GM19193 (cell line): ENCODE results near the gene GUCY1A1.

ENCODE experiments used
- POLR2A ChIP-seq: IDR thresholded peaks from 4 replicates; pipeline ENCODE4 v1.6.1; 2011; ENCODE audit not compliant: insufficient read depth, insufficient read length; ENCODE audit errors: extremely low read depth

Gene GUCY1A1

DNA sequence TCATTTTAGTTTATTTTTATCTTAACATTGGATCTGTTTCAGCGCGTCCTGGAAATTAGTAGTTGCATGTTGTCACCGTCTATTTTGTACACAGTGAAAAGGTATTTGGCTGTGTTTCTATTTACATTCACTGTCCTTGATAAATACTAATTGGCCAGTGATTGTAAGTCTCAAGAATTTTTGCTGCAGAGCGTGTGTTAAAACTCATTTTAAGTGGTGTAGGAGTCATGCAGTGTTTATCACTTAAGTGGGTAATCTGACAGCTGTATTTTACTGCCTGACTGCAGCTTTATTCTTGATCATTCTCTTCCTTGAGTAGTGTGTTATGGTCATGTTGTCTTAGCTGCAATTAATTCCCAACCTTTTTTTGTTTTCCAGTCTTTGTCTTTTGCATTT is 9.8 kb downstream of the GUCY1A1 start:
- no peak for TF ChIP-seq POLR2A

DNA sequence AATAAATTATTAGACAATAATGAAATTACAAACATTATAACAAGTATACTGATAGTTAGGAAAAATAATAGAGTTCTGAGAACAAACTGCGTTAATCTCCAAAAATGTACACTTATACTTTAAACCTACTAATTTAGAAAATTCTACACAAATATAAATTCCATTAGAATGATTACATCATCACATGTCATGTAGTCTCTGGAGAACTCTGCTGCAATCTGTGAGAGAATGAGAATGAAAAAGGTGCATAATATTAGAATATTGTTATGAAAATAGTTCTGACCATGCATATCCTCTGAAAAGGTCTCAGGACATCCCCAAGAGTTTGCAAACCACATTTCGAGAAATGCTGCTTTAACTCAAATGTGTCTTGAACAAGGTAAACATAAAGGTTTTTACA is 11.4 kb downstream of the GUCY1A1 start:
- TF ChIP-seq POLR2A: no peak

DNA sequence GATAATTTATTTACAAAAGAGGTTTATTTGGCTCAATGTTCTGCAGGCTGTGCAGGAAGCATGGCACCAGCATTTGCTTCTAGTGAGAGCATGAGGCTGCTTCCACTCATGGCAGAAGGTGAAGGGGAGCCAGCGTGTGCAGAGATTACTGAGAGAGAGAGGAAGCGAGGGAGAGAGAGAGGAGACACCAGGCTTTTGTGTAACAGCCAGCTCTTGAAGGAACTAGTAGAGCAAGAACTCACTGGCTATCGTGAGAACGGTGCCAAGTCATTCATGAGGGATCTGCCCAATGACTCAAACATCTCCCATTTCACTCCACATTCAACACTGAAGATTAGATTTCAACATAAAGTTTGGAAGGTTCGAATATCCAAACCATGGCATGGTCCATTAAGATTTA is 12.7 kb downstream of the GUCY1A1 start:
- no peak for TF ChIP-seq POLR2A

DNA sequence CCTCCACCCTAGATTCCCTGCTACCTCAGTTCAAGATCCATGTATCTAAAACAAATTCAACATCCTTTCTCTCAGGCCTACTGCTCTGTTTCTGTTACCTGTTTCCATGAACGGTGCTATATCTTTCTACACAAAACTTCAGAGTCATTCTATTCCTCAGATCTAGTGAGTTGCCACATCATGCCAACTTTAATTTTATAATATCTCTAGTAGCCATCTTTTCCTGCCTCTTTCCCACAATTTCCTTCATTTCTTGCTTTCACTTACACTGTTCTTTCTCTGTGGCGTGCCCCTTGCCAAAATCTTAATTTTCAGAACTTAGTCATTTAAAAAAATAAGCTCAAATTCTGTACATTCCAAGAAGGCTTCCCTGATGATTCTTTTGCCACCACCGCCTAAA is 15.2 kb downstream of the GUCY1A1 start:
- TF ChIP-seq POLR2A: no peak

DNA sequence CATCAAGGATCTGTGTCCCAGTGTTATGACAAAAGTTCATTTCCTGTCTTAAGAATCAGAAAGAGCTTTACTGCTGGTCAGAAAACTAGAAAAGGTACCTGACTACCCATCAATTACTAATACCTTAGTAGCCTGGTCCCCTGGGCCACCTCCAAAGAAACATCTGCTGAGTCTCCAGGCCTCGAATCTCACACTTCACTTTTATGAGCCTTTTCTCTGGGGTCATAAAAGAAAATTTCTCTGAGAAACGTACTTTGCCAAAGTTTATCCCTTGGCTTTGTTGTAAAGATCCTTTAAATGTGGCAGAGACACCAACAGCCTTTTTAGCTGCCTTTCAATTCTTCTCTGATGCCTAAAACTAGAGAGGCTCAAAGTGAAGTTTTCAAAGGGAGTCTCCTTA is 17.8 kb downstream of the GUCY1A1 start:
- TF ChIP-seq POLR2A: no peak

DNA sequence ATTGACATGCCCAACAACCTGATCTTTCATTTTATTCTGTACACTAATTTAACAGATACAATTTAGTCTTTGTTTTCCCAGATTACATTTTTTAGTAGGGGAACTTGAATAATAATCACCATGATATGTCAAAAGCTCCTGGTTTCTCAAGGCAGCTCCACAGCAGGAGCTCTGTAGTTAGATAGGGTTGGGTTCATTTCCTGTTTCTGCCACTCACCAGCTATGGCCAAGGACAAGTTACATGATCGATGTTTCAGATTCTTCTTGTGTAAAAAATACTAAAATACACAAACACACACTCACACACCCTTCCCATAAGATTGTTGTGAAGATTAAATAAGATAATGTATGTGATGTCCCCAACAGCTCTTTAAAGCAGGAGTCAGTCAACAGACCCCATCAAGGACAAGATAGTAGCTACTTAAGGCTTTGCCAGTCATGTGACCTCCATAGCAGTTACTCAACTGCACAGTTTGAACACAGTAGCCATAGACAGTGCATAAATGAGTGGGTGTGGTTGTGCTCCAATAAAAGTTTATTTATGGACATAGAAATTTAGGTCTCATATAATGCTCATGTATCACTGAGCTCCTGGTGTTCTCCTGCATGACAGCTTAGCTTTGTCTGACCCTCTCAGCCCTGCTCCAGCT is 18.4 kb downstream of the GUCY1A1 start:
- TF ChIP-seq POLR2A: no peak

DNA sequence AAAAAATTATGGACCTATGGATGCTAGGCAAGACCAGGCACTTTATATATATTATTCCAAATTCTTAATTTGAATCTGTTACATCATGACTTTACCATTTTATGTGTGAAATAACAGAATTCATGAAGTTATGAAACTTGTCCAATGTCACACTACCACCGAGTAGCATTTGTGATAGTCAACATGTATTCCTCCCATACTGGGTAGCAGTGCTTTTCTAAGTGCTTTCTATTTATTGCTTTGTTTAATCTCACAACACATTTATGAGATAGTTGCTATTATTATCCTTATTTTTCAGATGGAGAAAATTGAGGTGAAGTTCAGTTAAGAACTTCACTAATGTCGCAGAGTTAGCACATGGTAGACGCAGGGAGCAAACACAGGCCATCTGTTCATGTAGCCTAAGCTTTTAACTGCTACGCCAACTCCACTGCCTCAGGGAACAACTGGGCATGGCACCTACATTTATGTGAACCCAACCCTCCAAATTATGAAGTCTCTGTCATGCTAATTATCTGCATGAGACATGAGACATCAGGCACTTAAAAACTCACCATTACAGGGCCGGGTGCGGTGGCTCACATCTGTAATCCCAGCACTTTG is 20.8 kb downstream of the GUCY1A1 start:
- no peak for TF ChIP-seq POLR2A

DNA sequence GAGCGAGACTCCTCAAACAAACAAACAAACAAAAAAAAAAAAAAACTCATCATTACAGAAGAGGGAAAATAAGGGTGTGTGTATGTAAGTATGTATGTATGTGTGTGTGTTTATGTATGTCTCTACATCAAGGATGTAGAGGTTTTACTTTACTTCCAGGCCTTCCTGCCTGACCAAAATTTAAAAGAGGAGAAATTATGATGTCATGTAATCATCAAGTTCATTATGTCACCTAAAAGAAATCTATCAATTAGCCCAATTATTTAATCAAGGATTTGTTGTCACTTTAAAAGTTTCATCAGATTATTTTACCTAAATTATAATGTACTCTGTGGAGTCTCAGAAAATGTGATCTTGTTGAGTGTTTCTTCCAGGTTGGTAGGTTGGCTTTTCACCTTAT is 21.6 kb downstream of the GUCY1A1 start:
- TF ChIP-seq POLR2A: no peak

DNA sequence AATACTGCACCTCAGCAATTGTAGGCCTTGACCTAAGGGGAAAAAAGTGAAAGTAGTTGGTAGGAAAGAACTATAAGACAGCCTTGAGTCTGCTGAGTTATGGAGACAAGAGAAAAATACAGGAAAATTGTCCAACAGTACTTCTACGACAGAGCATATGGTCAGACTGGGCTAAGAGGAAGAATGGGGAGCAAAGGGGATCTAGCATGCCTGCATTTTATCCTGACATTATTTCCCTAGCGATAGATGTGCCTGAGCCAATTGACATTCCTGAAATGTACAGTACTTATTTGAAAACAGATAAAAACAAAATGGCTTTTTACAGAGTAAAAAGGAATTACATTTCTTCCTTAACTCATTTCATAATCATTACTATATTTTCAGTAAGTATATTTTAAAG is 22.2 kb downstream of the GUCY1A1 start:
- no peak for TF ChIP-seq POLR2A

DNA sequence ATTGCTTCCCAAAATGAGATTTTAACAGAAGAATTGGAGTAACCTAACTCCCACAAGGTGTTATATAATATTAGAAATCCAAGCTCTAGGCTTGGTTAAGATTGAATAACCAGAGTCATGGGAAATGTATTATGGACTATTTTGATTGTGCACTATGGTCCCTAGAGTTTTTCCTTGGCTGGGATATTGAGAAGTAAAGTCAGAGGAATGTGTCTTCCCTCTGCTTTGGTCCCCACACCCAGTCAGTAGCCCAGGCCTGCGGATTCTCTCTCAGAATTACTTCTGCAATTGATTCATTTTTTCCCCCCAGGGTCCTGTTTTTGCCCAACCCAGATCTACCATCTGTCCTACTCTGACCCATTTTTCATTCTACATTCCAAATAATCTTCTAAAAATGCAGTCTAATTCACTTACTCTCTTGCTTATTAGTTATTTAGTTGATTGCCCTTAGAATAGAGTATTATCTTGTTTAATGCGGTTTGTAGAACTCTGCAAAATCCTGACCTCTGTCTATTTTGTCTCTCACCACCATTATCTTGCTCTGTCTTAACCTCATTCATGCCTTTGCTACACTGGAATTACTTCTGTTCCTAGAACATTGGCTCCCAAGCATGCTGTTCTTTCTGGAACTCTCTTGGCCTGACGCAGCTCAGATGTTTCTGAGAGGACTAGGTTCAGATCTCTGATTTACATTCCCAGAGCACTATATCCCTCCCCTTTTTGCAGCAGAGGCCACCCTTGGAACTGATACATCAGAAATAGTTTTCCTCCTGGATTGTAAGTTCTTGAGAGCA is 23.6 kb downstream of the GUCY1A1 start:
- no peak for TF ChIP-seq POLR2A

DNA sequence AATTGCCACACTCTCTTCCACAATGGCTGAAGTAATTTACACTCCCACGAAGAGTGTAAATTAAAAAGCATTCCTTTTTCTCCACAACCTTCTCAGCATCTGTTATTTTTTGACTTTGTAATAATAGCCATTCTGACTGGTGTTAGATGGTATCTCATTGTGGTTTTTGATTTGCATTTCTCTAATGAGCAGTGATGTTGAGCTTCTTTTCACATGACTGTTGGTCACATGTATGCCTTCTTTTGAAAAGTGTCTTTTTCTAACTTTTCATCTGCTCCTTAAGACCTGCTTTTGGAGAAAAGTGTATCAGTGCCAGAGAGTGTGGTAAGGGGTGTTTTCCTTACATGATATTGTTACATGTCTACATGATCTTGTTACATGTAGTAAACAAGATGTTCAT is 25.7 kb downstream of the GUCY1A1 start:
- TF ChIP-seq POLR2A: no peak

DNA sequence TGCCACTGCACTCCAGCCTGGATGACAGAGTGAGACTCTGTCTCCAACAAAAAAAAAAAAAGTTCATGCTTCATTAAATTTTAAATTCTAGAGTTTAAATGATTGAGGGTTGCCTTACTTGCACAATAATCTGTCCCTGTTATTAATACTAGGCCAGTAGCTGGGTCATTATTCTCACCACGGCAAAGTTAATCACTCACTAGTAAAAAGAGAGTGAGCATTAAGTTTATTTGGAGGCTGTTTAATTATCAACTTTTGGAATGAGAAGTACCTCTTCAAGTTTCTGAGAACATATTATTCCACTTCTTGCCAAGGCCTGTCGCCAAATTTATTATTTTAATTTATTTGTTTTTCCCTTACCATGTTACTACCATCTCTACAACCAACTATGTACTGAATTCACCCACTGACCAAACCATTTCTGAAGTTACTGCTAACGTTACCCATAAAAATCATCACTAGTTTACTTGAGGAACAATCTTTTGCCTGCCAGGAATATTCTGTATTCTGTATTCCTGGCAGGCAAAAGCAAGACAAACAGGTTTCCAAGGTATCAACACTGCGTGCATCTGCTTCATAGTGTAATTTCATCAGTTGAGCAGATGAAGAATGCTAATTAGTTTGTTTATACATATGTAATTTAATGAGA is 26.5 kb downstream of the GUCY1A1 start:
- no peak for TF ChIP-seq POLR2A

DNA sequence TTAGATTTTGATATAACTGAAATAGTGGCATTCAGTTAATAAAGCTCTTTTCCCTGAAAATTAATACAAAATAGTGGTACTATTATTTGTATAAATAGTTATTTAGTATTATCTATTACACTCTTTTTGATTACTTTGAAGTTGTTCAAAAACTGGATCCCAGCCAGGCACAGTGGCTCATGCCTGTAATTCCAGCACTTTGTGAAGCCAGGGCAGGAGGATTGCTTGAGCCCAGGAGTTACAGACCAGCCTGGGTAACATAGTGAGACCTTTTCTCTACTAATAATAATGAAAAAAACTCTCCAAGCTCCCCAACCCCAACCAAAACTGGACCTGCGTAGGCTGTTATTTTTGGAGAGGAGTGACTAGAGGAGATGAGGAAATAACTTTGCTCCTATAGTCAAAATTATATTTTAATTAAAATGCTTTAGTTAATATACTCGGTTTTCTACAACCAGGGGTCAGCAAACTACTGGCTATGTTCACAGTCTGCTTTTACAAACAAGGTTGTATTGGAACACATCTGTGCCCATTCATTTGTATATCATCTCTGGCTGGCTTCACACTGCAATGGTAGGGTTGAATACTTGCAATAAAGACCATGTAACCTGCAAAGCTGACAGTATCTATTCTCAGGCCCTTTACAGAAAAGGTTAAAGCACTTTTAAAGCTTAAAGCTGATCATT is 27.6 kb downstream of the GUCY1A1 start:
- TF ChIP-seq POLR2A: no peak

DNA sequence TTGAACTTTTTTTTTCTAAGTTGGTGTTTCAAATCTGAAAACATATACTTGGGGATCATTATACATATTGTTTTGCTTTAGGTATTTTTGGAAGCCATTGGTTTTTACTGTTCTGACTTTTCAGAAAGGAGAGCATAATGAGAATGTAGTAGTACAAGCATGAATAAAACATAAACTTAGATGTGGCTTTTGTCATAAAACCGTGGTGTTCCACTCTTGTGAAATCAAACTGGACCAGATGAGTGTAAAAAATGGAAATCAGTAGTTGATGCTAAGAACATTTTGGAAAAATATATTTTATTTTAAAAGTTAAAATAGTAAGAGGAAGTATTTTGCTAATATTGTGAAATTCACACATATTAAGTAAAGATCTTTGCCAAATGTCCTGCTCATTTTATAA is 29.6 kb downstream of the GUCY1A1 start:
- TF ChIP-seq POLR2A: no peak

DNA sequence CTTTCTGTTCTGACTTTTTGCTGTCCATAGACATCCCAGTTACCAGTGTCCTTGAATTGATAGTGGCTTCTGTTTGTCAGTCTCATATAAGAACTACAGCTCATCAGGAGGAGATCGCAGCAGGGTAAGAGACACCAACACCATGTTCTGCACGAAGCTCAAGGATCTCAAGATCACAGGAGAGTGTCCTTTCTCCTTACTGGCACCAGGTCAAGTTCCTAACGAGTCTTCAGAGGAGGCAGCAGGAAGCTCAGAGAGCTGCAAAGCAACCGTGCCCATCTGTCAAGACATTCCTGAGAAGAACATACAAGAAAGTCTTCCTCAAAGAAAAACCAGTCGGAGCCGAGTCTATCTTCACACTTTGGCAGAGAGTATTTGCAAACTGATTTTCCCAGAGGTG is 30.1 kb downstream of the GUCY1A1 start:
- no peak for TF ChIP-seq POLR2A
